Superior temporal gyrus (tissue), 1 donor: Measurements from ENCODE around the gene GJB5.
"Not testable (repeated sequence)": the region's sequence is repeated elsewhere in the genome, so short reads cannot be mapped to it uniquely, and the experiment has no call there.

Experiments used
- DNase-seq: peaks from one replicate; pipeline ENCODE4 v3.0.0-alpha.2; 2016; ENCODE audit errors: extremely low spot score

The GJB5 gene

GRCh38 chr1:34754964-34755637 lies at the start of gene GJB5:
Gene GJB5, plus strand, starts transcription at chr1:34755047. Its CDS starts 2,284 bp downstream, at chr1:34757331.
- no peak for DNase-seq

- DNase-seq = no peak
Measured at GRCh38 chr1:34705077-34705476, 49.8 kb upstream of the GJB5 start.

- DNase-seq = no peak
Measured at GRCh38 chr1:34708106-34708505, 46.7 kb upstream of the GJB5 start.

- no peak for DNase-seq
Measured at GRCh38 chr1:34709547-34709946, 45.3 kb upstream of the GJB5 start.

GRCh38 chr1:34710812-34711211 lies 44.0 kb upstream of the GJB5 start:
- DNase-seq = no peak

- DNase-seq = peak; percentile 14
Measured at GRCh38 chr1:34711485-34711884, 43.4 kb upstream of the GJB5 start.

GRCh38 chr1:34712007-34712688 lies 42.7 kb upstream of the GJB5 start:
- DNase-seq = no peak

- DNase-seq = no peak
Measured at GRCh38 chr1:34713443-34713842, 41.4 kb upstream of the GJB5 start.

- no peak for DNase-seq
Measured at GRCh38 chr1:34714386-34714785, 40.5 kb upstream of the GJB5 start.

GRCh38 chr1:34715139-34715538 lies 39.7 kb upstream of the GJB5 start:
- no peak for DNase-seq

- DNase-seq = no peak
Measured at GRCh38 chr1:34721241-34721640, 33.6 kb upstream of the GJB5 start.

GRCh38 chr1:34721646-34722355 lies 33.0 kb upstream of the GJB5 start:
- DNase-seq = peak; percentile 15

GRCh38 chr1:34726861-34727260 lies 28.0 kb upstream of the GJB5 start:
- no peak for DNase-seq

GRCh38 chr1:34730485-34730884 lies 24.4 kb upstream of the GJB5 start:
- DNase-seq = no peak

GRCh38 chr1:34732831-34733230 lies 22.0 kb upstream of the GJB5 start:
- not testable (repeated sequence) for DNase-seq

- DNase-seq = no peak
Measured at GRCh38 chr1:34736692-34737091, 18.2 kb upstream of the GJB5 start.

- not testable (repeated sequence) for DNase-seq
Measured at GRCh38 chr1:34737236-34737635, 17.6 kb upstream of the GJB5 start.

GRCh38 chr1:34739613-34740012 lies 15.2 kb upstream of the GJB5 start:
- DNase-seq = no peak

- DNase-seq = no peak
Measured at GRCh38 chr1:34740161-34740868, 14.5 kb upstream of the GJB5 start.

GRCh38 chr1:34742667-34743270 lies 12.1 kb upstream of the GJB5 start:
- peak; percentile 84 for DNase-seq

GRCh38 chr1:34743775-34744174 lies 11.1 kb upstream of the GJB5 start:
- DNase-seq = no peak

- DNase-seq = no peak
Measured at GRCh38 chr1:34744851-34745250, 10.0 kb upstream of the GJB5 start.
